Body of pancreas (tissue), 4 donors: ENCODE data around the gene FAM222A.

Source experiments
- CTCF ChIP-seq, 7 experiments: fragments of 450-650 bp in 4 of 7; fragments of 200-600 bp in 3 of 7; sonication (generic) in 3 of 7; IDR thresholded peaks; one replicate each; pipeline ENCODE4 v1.5.1; 2016 to 2019; ENCODE audit warnings: antibody characterized with exemption in 7 of 7
- POLR2A ChIP-seq, 3 donors: fragments of 450-650 bp; IDR thresholded peaks; one replicate each; pipeline ENCODE4 v1.6.1; 2016; ENCODE audit warnings: antibody characterized with exemption in 3 of 3, mild to moderate bottlenecking in 2 of 3

DNA sequence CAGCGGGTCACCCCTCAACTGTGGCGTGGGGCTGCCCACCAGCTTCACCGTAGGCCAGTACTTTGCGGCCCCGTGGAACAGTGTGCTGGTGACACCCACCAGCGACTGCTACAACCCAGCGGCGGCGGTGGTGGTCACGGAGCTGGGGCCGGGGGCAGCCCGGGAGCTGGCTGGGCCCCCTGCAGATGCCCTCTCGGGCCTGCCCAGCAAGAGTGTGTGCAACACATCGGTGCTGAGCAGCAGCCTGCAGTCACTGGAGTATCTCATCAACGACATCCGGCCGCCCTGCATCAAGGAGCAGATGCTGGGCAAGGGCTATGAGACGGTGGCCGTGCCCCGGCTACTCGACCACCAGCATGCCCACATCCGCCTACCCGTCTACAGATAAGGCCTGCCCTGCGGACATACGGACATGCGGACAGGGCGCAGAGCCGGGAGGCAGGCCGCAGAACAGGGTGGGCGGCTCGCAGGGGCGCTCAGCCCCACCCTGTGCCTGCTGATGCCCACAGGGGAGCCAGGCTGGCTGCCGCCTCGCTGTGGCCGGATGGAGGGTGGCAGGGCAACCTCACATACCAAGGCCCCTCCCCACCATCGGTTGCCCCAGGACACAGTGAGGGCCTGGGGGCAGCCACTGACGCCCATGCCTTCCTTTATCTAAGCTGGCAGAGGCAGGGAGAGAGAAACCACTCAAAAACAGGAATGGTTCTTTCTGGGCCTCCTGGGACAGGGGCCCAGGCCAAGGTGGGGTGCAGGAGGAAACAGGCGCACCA is 55.5 kb downstream of the FAM222A start:
- TF ChIP-seq CTCF (IDR thresholded peaks at IDR 0.05), result no peak
- no peak for TF ChIP-seq POLR2A (IDR thresholded peaks at IDR 0.05)
